ENCODE results near the gene CERS1.

Gene CERS1

DNA sequence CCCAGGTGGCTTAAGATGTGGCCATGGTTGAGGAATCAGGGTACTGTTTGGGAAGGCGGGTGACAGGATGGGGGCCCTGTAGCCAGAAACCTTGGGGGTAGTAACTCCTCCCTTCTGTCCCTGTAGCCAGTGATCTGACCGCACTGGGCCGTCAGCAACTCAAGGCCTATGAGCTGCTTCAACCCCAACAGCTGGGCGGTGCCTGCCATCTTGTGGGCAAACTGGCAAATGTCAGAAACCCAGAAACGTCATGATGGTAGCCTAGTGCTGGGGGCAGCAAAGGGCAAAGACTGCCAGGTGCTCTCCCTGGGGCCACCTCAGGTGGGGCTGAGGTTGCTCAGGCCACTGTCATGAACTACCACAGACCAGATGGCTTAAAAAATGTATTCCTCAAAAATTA is 19.7 kb upstream of the CERS1 start:
- DNase-seq (ENCODE audit: insufficient read length) (no peak), FAIRE-seq (no peak)
- TF ChIP-seq POLR2A (IDR thresholded peaks at IDR 0.05; ENCODE audit: low read depth, low read length): no peak
- no peak for TF ChIP-seq TAF1 (IDR thresholded peaks at IDR 0.05; ENCODE audit: borderline replicate concordance, low read depth, low read length)
- TF ChIP-seq POLR2AphosphoS5 (IDR thresholded peaks at IDR 0.05; ENCODE audit: low read depth, low read length): no peak

- TF ChIP-seq POLR2AphosphoS5 (IDR thresholded peaks at IDR 0.05; ENCODE audit: low read depth, low read length): no peak
- no peak for DNase-seq (ENCODE audit: insufficient read length)
- FAIRE-seq: no peak
These were observed 17.5 kb upstream of the CERS1 start for GRCh38 chr19:18913466-18913865.

DNA sequence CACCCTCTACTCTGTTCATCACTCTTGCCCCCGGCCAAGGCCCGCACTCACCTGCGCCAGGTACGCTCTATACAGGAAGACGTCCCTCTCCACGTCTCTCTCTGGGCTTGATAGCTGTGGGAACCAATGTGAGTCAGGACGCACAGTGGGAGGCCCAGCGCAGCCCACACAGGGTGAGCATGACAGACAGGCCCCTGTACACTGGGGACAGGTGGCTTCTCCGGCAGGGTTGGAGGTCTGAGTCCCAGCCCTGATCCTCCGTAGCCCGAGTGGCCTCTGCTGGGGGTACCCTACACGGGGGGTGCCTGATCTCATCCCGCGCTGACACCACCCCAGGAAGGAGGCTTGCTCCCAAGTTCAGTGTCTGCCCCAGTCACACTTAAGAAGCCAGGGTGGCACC is 17.0 kb upstream of the CERS1 start:
- no peak for DNase-seq (ENCODE audit: insufficient read length)
- FAIRE-seq: no peak
- TF ChIP-seq POLR2AphosphoS5 (IDR thresholded peaks at IDR 0.05; ENCODE audit: low read depth, low read length): no peak
- no peak for TF ChIP-seq TAF1 (IDR thresholded peaks at IDR 0.05; ENCODE audit: borderline replicate concordance, low read depth, low read length)
- no peak for TF ChIP-seq POLR2A (IDR thresholded peaks at IDR 0.05; ENCODE audit: low read depth, low read length)

GRCh38 chr19:18910801-18911436 is 15.0 kb upstream of the CERS1 start:
- TF ChIP-seq POLR2A (IDR thresholded peaks at IDR 0.05; ENCODE audit: low read depth, low read length) (no peak), POLR2AphosphoS5 (IDR thresholded peaks at IDR 0.05; ENCODE audit: low read depth, low read length) (no peak), TAF1 (IDR thresholded peaks at IDR 0.05; ENCODE audit: borderline replicate concordance, low read depth, low read length) (no peak)
- FAIRE-seq (no peak), DNase-seq (ENCODE audit: insufficient read length) (no peak)

- FAIRE-seq: no peak
These were observed 14.1 kb upstream of the CERS1 start for GRCh38 chr19:18910010-18910409.

DNA sequence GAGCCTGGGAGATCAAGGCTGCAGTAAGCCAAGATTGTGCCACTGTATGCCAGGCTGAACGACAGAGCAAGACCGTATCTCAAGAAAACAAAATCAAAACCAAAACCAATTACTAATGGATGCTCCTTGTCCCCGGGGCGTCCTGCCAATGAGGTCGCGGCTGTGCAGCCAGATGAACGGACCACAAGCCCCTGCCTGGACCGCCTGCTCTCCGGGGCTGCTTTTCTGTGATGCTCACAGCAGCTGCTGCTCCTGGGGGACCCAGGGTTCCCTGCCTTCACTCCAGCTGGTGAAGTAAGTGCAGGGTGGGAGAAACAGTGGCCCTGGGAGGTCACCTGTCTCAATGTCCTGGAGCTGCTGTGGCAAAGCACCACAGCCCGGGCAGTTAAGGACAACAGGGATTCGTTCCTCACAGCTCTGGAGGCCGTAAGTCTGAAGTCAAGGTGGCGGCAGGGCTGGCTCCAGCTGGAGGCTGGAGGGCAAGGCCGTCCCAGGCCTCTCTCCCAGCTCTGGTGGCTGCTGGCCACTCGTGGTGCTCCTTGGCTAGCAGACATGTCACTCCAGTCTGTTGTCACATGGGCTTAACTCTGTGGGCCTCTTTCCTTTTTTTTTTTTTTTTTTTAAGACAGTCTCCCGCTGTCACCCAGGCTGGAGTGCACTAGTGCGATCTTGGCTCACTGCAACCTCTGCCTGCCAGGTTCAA is 13.1 kb upstream of the CERS1 start:
- DNase-seq (ENCODE audit: insufficient read length) (no peak), FAIRE-seq (no peak)
- TF ChIP-seq POLR2A (IDR thresholded peaks at IDR 0.05; ENCODE audit: low read depth, low read length) (no peak), TAF1 (IDR thresholded peaks at IDR 0.05; ENCODE audit: borderline replicate concordance, low read depth, low read length) (no peak), POLR2AphosphoS5 (IDR thresholded peaks at IDR 0.05; ENCODE audit: low read depth, low read length) (no peak; the same call in 1 of the 2 replicates)

More at GRCh38 chr19:18910010-18910409, 14.1 kb upstream of the CERS1 start:
- DNase-seq (ENCODE audit: insufficient read length): no peak
- TF ChIP-seq POLR2AphosphoS5 (IDR thresholded peaks at IDR 0.05; ENCODE audit: low read depth, low read length) (no peak), TAF1 (IDR thresholded peaks at IDR 0.05; ENCODE audit: borderline replicate concordance, low read depth, low read length) (no peak), POLR2A (IDR thresholded peaks at IDR 0.05; ENCODE audit: low read depth, low read length) (no peak)

DNA sequence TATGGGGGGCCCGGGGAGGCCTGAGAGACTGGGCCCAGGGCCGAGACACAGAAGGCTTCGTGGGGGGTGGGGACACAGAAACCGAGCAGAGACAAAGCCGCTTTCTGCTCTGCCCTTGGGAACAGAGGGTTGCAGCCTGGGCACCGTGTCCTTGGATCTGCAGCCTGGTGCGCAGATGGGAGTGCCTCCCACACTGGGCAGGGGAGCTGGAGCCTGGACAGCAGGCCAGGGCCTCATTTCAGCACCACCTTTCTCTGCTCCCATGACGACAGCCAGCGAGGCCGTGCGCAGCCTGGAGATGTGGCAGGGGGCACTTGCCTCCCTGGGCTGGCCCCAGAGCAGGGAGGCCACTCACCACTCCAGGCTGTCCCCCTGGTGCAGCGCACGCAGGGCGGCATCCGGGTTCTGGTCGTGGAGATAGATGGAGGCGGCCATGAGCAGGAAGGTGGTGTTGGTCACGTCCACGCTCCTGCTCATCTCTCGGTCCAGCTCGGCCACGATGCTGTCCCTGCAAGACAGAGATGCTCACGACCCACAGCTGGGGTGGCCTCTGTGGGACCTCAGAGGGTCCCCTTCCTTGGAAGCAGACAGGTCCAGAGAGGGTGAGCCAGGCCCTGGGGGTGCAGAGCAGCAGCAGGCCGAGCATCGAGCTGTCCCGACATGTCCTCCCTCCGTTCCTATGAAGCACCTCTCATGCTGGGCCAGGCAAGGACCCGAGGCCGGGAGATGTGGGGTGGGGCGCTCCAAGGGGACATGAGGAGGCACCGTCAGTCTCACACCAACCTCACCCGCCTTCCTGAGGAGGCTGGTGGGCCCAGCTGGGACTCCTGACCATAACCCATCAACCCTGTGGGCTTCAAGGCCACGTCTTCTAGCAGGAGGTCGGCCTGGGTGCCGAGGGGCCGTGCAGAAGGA is 10.9 kb upstream of the CERS1 start:
- no peak for FAIRE-seq
- DNase-seq (ENCODE audit: insufficient read length): no peak
- no peak for TF ChIP-seq POLR2A (IDR thresholded peaks at IDR 0.05; ENCODE audit: low read depth, low read length)
- TF ChIP-seq TAF1 (IDR thresholded peaks at IDR 0.05; ENCODE audit: borderline replicate concordance, low read depth, low read length): no peak
- TF ChIP-seq POLR2AphosphoS5 (IDR thresholded peaks at IDR 0.05; ENCODE audit: low read depth, low read length): peak; percentile 20

DNA sequence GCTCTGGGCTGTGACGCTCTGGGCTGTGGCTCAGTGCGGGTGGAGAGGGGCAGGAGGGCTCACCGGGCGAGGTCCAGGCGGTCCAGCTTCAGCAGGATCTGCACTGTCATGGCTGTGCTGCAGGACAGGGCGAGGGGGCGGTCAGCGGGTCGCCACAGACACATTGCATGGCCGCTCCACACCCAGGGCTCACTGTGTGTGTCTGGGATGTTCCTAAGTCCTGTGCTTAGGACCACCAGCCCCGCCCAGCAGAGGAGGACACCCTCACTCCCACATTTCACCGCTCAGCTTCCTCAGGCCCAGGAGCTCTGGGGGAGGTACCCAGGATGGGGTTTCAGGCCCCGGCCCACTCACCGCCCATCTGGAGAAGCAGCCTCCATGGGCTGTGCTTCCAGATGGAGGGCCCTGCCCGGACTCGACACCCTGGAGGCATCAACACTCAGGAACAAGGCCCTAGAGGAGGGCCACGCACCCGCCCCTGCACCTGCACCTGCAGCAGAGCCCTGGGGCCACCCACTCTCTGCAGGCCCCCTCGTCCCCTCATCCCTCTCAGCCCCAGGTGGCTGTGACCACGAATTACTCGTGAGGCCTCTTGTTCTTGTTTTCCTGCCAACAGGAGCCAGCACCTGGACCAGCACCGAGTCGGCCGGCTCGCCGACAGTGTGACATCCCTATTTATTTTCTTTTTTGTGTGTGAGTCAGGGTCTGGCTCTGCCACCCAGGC is 9.7 kb upstream of the CERS1 start:
- TF ChIP-seq POLR2A (IDR thresholded peaks at IDR 0.05; ENCODE audit: low read depth, low read length): no peak
- no peak for TF ChIP-seq TAF1 (IDR thresholded peaks at IDR 0.05; ENCODE audit: borderline replicate concordance, low read depth, low read length)
- TF ChIP-seq POLR2AphosphoS5 (IDR thresholded peaks at IDR 0.05; ENCODE audit: low read depth, low read length): peak; percentile 66; the same call in 1 of the 2 replicates
- no peak for FAIRE-seq
- DNase-seq (ENCODE audit: insufficient read length): no peak

DNA sequence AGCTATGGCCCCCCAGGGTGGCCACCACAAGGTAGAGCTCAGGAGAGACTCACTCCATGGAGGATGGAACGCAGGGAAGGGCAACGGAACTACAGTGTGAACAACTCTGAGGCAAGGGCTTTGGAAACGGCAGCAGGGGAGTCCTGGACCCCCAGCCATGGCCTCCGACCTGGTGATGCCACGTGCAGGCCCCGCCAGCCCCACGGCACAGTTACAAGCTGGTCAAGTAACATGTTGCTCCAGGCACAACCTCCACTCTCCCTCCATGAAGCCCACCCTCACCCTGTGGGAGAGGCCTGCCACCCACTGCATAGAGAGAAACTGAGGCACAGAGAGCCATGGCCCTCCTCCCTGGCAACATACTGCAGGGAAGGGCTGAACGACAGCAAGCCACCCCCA is 9.1 kb upstream of the CERS1 start:
- FAIRE-seq (no peak), DNase-seq (ENCODE audit: insufficient read length) (no peak)
- no peak for TF ChIP-seq POLR2A (IDR thresholded peaks at IDR 0.05; ENCODE audit: low read depth, low read length)
- TF ChIP-seq POLR2AphosphoS5 (IDR thresholded peaks at IDR 0.05; ENCODE audit: low read depth, low read length): no peak
- TF ChIP-seq TAF1 (IDR thresholded peaks at IDR 0.05; ENCODE audit: borderline replicate concordance, low read depth, low read length): no peak

DNA sequence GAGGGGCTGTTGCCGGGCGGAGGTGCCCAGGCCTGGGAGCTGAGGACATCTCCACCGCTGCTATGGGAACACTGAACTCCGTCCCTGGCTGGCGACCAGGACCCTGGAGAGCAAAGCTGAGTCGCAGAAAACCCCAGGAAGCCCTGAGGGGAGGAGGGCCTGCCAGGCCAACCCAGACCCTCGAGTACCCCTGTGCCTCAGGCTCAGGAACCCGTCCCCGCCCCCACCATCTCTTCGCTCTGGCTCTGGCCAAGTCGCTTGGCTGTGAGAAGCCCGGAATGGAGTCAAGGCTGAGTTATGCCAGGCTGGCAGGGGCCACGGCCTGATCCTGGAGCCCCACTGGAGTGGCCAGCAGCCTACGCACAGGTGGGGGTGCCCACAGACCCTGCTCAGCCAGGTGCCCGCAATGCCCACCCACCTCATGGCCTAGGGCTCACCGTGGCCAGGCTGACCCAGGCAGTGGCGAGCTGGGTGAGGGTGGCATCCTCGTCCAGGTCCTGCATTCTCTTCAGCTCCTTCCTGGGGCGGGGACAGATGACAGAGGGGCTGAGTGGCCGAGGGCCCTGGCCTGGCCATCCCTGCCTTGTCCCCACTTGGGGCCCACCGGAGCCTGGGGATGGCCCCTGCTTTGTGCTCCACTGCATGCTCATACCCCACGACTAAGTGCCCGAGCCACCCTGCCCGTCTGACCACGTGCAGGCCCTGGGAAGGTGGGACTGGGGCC is 8.5 kb upstream of the CERS1 start:
- no peak for TF ChIP-seq TAF1 (IDR thresholded peaks at IDR 0.05; ENCODE audit: borderline replicate concordance, low read depth, low read length)
- TF ChIP-seq POLR2A (IDR thresholded peaks at IDR 0.05; ENCODE audit: low read depth, low read length): no peak
- TF ChIP-seq POLR2AphosphoS5 (IDR thresholded peaks at IDR 0.05; ENCODE audit: low read depth, low read length): no peak; the same call in 1 of the 2 replicates
- FAIRE-seq: no peak
- no peak for DNase-seq (ENCODE audit: insufficient read length)
